ENCODE measurements around the gene MXRA8.

DNA sequence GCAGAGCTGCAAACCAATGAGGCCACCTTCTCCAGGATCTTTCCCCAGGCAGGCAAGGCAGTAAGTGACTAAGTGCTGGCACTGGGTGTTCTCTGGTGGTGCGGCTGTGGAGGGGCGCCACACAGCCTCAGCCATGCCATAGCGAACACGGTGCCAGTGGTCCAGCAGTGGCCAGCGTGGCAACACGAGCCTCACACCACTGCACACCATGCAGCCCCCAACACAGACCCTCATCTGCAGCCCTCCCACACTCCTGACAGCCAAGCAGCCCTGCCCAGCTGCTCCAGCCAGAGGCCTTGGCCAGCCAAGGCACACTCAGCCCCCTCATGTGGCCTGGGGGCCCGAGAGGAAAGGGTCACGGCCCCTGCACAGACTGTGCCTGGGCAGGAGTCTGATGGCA lies 36.9 kb downstream of the MXRA8 start:
- TF ChIP-seq, protein P1, sequence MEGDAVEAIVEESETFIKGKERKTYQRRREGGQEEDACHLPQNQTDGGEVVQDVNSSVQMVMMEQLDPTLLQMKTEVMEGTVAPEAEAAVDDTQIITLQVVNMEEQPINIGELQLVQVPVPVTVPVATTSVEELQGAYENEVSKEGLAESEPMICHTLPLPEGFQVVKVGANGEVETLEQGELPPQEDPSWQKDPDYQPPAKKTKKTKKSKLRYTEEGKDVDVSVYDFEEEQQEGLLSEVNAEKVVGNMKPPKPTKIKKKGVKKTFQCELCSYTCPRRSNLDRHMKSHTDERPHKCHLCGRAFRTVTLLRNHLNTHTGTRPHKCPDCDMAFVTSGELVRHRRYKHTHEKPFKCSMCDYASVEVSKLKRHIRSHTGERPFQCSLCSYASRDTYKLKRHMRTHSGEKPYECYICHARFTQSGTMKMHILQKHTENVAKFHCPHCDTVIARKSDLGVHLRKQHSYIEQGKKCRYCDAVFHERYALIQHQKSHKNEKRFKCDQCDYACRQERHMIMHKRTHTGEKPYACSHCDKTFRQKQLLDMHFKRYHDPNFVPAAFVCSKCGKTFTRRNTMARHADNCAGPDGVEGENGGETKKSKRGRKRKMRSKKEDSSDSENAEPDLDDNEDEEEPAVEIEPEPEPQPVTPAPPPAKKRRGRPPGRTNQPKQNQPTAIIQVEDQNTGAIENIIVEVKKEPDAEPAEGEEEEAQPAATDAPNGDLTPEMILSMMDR (IDR thresholded peaks at IDR 0.05; ENCODE audit: extremely low read depth in 1 of 2, insufficient read depth in 1 of 2, low read depth in 1 of 2, low read length in 2 of 2), result no peak
- no peak for TF ChIP-seq EZH2 (IDR thresholded peaks at IDR 0.05; ENCODE audit: borderline replicate concordance, low read depth, low read length, severe bottlenecking)
- no peak for TF ChIP-seq GATA2 (IDR thresholded peaks at IDR 0.05; ENCODE audit: insufficient read depth, insufficient read length, low read depth, low read length)
- no peak for TF ChIP-seq POLR2AphosphoS5 (IDR thresholded peaks at IDR 0.05; ENCODE audit: insufficient read depth, low read depth, low read length)

All from endothelial cell of umbilical vein (primary cell).